MM.1S (cell line): ENCODE measurements around the gene TTC28.

Experiments
- DNase-seq: peaks from one replicate; pipeline ENCODE4 v3.0.0-alpha.2; 2015
- H2AFZ ChIP-seq: fragments of 300-600 bp; sonication (generic); 2 replicates; pipeline ENCODE4 v1.6.0; 2016; ENCODE audit warnings: antibody characterized with exemption, low read length
- H3F3A ChIP-seq: fragments of 300-600 bp; sonication (generic); 2 replicates; pipeline ENCODE4 v1.6.1; 2016; ENCODE audit warnings: mild to moderate bottlenecking, antibody characterized with exemption, low read length, moderate library complexity, mixed read lengths; ENCODE audit not compliant: insufficient read depth
- H3K27ac ChIP-seq: fragments of 300-600 bp; sonication (generic); 2 replicates; pipeline ENCODE4 v1.5.1; 2016; ENCODE audit warnings: mild to moderate bottlenecking, low read length
- H3K27me3 ChIP-seq: fragments of 300-600 bp; sonication (generic); replicated peaks from 2 replicates; pipeline ENCODE4 v1.6.0; 2016; ENCODE audit warnings: low read length; ENCODE audit not compliant: insufficient read depth
- H3K36me3 ChIP-seq: fragments of 300-600 bp; sonication (generic); replicated peaks from 2 replicates; pipeline ENCODE4 v1.6.1; 2016; ENCODE audit warnings: mild to moderate bottlenecking, low read length, mixed read lengths; ENCODE audit not compliant: insufficient read depth
- H3K4me1 ChIP-seq: fragments of 300-600 bp; sonication (generic); 2 replicates; pipeline ENCODE4 v1.6.1; 2016; ENCODE audit warnings: low read length, mixed read lengths
- H3K4me2 ChIP-seq: fragments of 300-600 bp; sonication (generic); 2 replicates; pipeline ENCODE4 v1.6.0; 2016; ENCODE audit warnings: low read depth, low read length
- H3K4me3 ChIP-seq: fragments of 300-600 bp; sonication (generic); 2 replicates; pipeline ENCODE4 v1.5.1; 2016; ENCODE audit warnings: low read length, mixed read lengths
- H3K79me2 ChIP-seq: fragments of 300-600 bp; sonication (generic); 2 replicates; pipeline ENCODE4 v1.6.1; 2016; ENCODE audit warnings: mixed run types, low read length, mixed read lengths
- H3K9ac ChIP-seq: fragments of 300-600 bp; sonication (generic); 2 replicates; pipeline ENCODE4 v1.6.1; 2016; ENCODE audit warnings: low read length, mixed read lengths
- H3K9me2 ChIP-seq: fragments of 300-600 bp; sonication (generic); replicated peaks from 2 replicates; pipeline ENCODE4 v1.6.1; 2016; ENCODE audit warnings: mild to moderate bottlenecking, low read length, mixed read lengths; ENCODE audit not compliant: insufficient read depth
- H3K9me3 ChIP-seq: fragments of 300-600 bp; sonication (generic); replicated peaks from 2 replicates; pipeline ENCODE4 v1.6.1; 2016; ENCODE audit warnings: mild to moderate bottlenecking, low read length, mixed read lengths; ENCODE audit not compliant: insufficient read depth
- H4K20me1 ChIP-seq: fragments of 300-600 bp; sonication (generic); 2 replicates; pipeline ENCODE4 v1.6.1; 2016; ENCODE audit warnings: mild to moderate bottlenecking, low read length, moderate library complexity, mixed read lengths; ENCODE audit not compliant: insufficient read depth
- CTCF ChIP-seq: fragments of 300-600 bp; sonication (generic); IDR thresholded peaks from 2 replicates; pipeline ENCODE4 v1.5.1; 2016; ENCODE audit warnings: antibody characterized with exemption, low read length, mixed read lengths
- EZH2 ChIP-seq: fragments of 300-600 bp; sonication (generic); optimal IDR thresholded peaks from 2 replicates; pipeline ENCODE3; 2017; ENCODE audit warnings: low read depth, mild to moderate bottlenecking, antibody characterized with exemption, low read length, mixed read lengths
- EZH2phosphoT487 ChIP-seq: fragments of 300-600 bp; sonication (generic); IDR thresholded peaks from 2 replicates; pipeline ENCODE4 v1.6.1; 2018; ENCODE audit warnings: antibody characterized with exemption, low read length

Gene TTC28

GRCh38 chr22:28252539-28252938 lies 427.1 kb downstream of the TTC28 start:
- no peaks in the 10 kb centered on the region for H3K27me3 ChIP-seq
- TF ChIP-seq EZH2phosphoT487 (no peak), CTCF (no peak), EZH2 (no peak)
- H3K27ac ChIP-seq: no peak overlapping the region
- H3K4me1 ChIP-seq: no peaks in the 10 kb centered on the region
- no peak overlapping the region for H3K4me2 ChIP-seq
- no peaks in the 10 kb centered on the region for H3K36me3 ChIP-seq
- H3K9me3 ChIP-seq: no peaks in the 10 kb centered on the region
- no peaks in the 10 kb centered on the region for H3F3A ChIP-seq
- H3K79me2 ChIP-seq: no peaks in the 10 kb centered on the region
- no peaks in the 10 kb centered on the region for H3K9me2 ChIP-seq
- H3K9ac ChIP-seq: no peak overlapping the region
- no peaks in the 10 kb centered on the region for H4K20me1 ChIP-seq
- H2AFZ ChIP-seq: no peak overlapping the region
- DNase-seq: no peak
- H3K4me3 ChIP-seq: no peak overlapping the region

DNA sequence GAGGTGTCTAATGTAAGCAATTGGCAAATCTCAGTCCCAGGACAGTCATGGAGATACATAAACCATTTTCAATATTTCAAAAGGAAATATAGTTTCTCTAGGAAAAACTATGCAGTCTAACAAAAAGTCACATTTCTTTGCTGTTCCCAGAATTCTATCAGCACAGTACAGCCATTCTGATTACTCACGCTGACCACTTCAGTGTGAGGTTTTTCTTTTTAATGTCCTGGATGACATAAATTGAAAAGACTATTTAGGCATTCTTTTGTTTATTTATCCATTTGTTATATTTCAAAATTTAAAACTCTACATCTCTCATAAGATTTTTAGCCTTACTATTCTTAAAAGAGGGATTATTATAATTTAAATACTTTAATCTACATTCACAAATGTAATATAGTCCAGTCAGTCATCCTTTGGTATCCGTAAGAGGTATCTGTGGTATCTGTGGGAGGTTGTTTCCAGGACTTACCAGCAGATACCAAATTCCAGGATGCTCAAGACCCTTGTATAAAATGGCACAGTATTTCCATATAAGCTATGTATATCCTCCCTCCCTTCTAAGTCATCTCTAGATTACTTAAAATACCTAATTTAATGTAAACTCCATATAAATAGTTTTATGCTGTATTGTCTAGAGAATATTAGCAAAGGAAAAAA lies 429.5 kb downstream of the TTC28 start:
- H3F3A ChIP-seq: no peaks in the 10 kb centered on the region
- no peaks in the 10 kb centered on the region for H3K9me3 ChIP-seq
- H4K20me1 ChIP-seq: no peaks in the 10 kb centered on the region
- H3K27me3 ChIP-seq: no peaks in the 10 kb centered on the region
- no peak for DNase-seq
- no peaks in the 10 kb centered on the region for H3K79me2 ChIP-seq
- no peaks in the 10 kb centered on the region for H3K4me1 ChIP-seq
- no peak overlapping the region for H3K4me3 ChIP-seq
- H3K9ac ChIP-seq: no peak overlapping the region
- H3K9me2 ChIP-seq: no peaks in the 10 kb centered on the region
- no peak overlapping the region for H2AFZ ChIP-seq
- no peak for TF ChIP-seq EZH2phosphoT487
- TF ChIP-seq EZH2: no peak
- TF ChIP-seq CTCF: no peak
- H3K27ac ChIP-seq: no peak overlapping the region
- H3K36me3 ChIP-seq: no peaks in the 10 kb centered on the region
- no peak overlapping the region for H3K4me2 ChIP-seq

DNA sequence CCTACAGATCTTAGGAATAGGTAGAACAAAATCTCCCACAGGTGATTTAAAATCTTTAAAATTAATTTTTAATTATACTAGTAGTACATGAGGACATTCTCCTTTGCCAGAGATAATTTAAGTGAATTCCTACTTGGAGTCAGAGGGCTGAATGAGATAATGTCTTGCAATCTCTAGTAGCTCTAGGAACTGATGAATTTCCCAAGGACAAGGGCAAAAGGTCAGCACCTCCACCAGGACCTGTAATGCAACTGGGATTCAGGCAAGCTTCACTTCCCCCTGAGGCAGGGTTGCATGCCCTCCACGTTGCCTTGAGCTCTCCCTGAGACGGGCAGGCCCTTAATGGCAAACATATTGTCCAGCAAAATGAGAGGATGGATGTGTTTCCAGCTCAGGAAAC lies 430.2 kb downstream of the TTC28 start:
- no peaks in the 10 kb centered on the region for H3K9me2 ChIP-seq
- H3K4me1 ChIP-seq: no peaks in the 10 kb centered on the region
- no peak overlapping the region for H3K27ac ChIP-seq
- no peak for DNase-seq
- TF ChIP-seq CTCF: no peak
- no peak for TF ChIP-seq EZH2
- TF ChIP-seq EZH2phosphoT487: no peak
- H3K79me2 ChIP-seq: no peaks in the 10 kb centered on the region
- H3K36me3 ChIP-seq: no peaks in the 10 kb centered on the region
- H2AFZ ChIP-seq: no peak overlapping the region
- H3K27me3 ChIP-seq: no peaks in the 10 kb centered on the region
- H3K4me2 ChIP-seq: no peak overlapping the region
- no peaks in the 10 kb centered on the region for H4K20me1 ChIP-seq
- H3K4me3 ChIP-seq: no peak overlapping the region
- H3K9ac ChIP-seq: no peak overlapping the region
- no peaks in the 10 kb centered on the region for H3F3A ChIP-seq
- H3K9me3 ChIP-seq: no peaks in the 10 kb centered on the region
